GM21576 (cell line): ENCODE measurements around the gene GIPC2.
"Not testable (repeated sequence)": the region's sequence is repeated elsewhere in the genome, so short reads cannot be mapped to it uniquely, and the experiment has no call there.

ENCODE experiments used
- ATAC-seq: cut with Tn5 transposase; IDR thresholded peaks from one replicate; pipeline ENCODE4 v1.9.1; 2021; ENCODE audit warnings: mild to moderate bottlenecking, moderate library complexity; ENCODE audit not compliant: unreplicated experiment

GIPC2 gene

DNA sequence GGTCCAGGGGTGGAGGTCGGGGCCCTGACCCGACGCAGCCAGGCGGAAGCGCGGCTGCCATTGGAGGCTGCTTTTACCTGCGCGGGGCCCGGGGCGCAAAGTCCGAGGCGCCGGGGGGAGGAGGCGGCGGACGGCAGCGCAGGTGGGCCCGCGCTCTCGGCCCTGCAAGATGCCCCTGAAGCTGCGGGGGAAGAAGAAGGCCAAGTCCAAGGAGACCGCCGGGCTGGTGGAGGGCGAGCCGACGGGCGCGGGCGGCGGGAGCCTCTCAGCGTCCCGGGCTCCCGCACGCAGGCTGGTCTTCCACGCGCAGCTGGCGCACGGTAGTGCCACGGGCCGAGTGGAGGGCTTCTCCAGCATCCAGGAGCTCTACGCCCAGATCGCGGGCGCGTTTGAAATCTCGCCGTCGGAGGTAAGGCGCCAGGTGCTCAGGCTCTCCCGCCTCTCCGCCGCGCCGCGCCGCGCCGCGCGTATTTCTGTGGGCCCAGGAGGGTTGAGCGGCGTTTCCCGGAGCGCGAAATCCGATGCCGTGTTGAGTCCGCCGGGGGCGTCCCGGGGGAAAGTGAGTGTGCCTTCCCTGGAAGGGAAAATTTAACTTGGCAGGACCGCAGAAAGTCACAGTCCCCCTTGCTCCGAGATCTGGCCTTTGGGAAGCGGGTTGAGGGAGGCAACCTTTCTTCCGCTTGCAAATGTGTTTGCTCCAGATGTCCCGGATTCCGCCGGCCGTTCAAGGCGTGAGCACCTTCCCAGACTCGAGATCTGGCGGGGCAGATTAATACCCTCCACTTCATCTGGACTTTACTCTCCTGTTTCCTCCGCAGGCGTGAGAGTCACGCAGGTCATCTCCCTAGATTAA lies at the start of gene GIPC2:
Gene GIPC2 (plus strand): TSS at position 41 of the 853 bp plus-strand sequence. CDS start 129 bp downstream, at position 170.
- no peak for ATAC-seq

GRCh38 chr1:77996734-77997133 lies 49.0 kb upstream of the GIPC2 start:
- no peak for ATAC-seq

DNA sequence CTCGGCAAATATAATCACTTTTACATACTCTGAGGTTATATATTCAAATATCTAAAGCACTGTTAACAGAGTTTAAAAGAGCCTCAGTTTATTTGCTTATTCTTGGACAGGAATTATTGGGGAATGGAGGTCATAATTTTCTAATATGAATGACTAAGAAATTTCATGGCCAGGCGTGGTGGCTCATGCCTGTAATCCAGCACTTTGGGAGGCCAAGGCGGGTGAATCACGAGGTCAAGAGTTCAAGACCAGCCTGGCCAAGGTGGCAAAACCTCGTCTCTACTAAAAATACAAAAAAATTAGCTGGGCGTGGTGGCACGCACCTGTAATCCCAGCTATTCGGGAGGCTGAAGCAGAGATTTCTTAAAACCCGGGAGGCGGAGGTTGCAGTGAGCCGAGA lies 45.2 kb upstream of the GIPC2 start:
- ATAC-seq: not testable (repeated sequence)

- ATAC-seq: no peak
These were observed 42.6 kb upstream of the GIPC2 start for GRCh38 chr1:78003070-78003746.

DNA sequence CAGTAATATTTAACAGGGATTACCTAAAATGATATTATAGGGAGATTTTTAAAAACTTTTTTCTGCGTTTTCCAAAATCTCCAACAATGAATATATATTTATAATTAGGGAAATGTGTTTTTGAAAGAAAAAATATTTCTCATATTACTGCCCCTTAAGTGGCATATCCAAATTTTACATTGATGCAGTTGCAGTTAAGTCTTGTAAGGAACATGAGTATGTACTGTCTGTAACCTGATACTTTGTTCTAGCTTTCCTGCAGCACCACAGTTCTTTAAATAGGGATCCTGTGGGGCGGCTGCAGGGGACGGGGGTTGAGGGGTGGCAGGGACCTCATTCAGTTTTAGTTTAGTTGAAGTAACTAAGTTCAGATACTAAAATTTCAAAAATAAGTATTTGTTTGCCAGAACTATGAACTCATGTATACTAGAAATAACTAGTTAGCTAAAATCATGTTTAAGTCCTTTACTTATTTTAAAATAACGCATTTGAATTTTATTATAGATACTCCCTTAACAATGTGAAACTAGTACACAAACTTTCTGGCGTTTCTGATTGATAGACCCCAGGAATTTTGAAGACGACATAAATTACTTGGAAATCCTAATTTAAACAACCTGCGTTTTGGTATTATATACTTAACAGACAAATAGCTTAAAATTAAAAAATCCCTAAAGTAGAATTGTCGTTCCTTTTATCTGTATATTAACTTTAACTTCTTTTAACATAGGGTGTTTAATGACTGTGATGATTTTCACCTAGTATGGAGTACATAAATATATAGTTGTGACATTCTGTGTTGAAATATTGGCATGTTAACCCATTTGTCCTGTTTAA lies 41.7 kb upstream of the GIPC2 start:
- ATAC-seq: peak; percentile 45

DNA sequence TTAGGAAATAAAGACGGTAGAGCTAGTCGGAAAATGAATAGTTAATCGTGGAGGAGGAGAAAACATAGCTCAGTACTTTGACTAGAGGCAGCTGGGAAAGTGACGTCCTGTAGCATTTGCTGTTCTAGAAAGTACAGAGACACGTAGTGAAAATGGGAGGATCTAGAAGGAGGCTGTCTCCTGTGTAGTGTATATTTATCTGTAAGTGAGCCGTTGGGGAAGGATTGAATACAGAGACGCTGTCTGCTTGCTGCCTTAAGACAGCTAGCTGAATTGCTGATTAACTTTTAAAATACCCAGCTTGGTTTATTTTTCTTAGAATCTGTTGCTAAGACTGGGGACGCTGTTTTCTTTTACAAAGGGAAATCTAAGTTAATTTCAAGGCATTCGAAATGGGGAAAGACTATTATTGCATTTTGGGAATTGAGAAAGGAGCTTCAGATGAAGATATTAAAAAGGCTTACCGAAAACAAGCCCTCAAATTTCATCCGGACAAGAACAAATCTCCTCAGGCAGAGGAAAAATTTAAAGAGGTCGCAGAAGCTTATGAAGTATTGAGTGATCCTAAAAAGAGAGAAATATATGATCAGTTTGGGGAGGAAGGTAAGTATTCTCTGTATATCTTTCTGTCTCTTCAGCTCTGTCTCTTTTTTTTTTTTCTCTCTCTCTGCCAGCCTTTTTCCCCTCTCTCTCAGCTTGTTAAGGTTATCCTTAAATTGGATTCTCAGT lies 40.9 kb upstream of the GIPC2 start, which contains the start of gene DNAJB4:
Gene DNAJB4 (plus strand): TSS at position 221 of the 729 bp plus-strand sequence. CDS start 172 bp downstream, at position 393.
- ATAC-seq: peak; percentile 98

DNA sequence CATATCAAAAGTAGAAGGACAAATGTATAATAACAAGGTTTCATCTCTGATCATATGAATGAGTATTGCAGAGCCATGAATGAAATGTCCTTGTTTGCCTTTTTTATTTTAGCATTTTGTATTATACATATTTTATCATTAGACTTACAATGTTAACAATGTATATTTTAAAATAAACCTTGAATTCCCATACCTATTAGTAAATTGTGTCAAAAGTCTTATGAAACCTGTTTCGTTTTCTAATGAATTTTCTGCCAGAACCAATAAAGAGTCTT lies 40.4 kb upstream of the GIPC2 start:
- no peak for ATAC-seq

DNA sequence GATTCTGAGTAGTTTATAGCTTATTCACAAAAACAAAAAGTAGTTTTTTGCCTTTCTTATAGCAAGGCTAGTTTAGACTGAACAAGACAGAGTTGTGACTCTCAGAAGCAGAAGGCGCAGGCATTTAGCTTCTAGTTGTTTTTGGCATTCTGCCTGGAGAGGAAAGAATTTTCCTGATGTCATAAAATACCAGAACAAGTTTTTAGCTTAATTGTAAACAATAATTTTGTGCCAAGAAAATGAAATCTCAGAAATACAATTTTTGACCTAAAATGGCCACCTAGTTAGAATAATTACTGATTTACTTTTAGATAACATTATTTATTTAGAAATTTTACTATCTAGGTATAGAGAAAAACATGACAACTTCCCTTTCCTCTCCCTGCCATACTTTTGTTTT lies 40.0 kb upstream of the GIPC2 start:
- ATAC-seq: no peak

- no peak for ATAC-seq
These were observed 39.2 kb upstream of the GIPC2 start for GRCh38 chr1:78006521-78006920.

DNA sequence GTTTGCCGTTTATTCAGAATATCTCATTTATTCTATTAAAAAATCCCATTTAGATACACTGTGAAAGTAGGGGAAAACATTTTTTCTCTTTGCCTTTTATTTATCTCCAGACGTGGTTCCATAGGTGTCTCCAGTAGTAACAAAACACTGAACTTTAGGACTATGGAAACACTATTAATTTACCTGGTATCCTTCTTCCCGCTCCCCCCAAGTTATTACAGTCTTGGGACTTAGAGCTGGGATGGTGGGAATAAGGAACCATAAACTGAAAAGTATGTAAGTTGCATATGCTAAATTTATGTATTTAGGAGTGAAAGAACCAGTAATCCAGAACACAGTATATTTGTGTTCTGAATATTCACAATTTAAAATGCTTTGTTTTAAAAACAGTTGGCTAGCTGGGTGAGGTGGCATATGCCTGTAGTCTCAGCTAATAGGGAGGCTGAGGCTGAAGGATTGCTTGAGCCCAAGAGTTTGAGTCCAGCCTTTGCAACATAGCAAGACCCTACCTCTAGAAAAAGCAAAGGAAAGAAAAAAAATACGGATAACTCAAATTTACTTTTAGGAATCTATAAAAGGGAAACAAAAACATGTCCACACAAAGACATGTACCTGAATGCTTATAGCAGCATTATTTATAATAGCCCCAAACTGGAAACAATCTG lies 38.0 kb upstream of the GIPC2 start:
- ATAC-seq: no peak

DNA sequence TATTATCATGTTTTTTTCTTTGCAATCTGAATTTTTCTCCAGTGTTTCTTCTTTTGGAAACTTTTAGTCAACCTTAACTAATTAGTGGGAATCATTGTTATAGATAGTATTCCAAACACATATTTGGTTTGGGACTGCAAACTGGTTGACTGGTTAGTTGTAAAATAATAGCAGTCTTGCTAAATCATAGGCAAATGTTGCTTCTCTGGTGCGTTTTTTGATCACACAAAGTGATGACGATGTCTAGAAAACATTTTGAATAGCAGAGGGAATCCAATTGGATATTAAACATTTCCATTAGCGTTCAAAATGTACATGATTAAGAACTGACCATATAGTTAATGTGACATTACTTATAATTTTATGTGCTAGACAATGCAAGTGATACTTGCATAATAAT lies 36.5 kb upstream of the GIPC2 start:
- ATAC-seq: no peak

GRCh38 chr1:78009836-78010235 lies 35.9 kb upstream of the GIPC2 start:
- no peak for ATAC-seq

DNA sequence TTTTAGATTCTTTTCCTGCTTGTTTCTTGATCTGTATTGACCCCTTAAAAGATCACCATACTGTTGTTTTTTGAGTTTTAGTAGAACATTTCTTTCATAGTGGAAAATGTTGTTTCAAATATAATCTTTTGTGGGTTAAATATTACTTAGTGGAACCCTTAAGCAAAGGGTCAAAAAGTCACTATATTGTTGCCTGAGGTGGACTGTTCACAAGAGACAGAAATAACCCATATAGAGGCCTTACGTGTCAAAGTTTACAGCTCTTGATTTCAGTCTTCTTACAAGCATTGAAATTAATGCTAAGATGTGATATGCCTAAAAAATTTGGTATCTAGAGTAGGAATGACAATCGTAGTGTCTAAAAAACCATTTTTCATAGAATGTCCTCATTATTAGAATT lies 34.7 kb upstream of the GIPC2 start:
- no peak for ATAC-seq

DNA sequence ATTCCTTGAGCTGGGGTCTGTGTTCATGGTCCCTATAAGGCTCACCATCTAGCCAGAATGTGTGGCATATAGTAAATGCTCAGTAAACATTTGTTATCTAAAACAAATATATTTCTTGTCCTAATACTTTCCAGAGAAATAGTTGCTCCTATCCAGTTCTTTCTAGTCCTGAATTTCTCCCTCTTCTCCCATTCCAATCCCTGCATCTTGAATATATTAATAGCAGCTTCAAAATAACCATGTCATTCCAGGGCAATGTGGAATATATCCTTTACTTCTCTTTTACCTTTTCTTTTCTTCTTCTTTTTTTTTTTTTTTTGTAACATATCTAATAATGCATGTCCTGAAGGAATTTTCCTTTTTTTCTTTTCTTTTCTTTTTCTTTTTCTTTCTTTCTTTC lies 30.6 kb upstream of the GIPC2 start:
- ATAC-seq: no peak

GRCh38 chr1:78019024-78019423 lies 26.7 kb upstream of the GIPC2 start:
- no peak for ATAC-seq

- not testable (repeated sequence) for ATAC-seq
These were observed 24.6 kb upstream of the GIPC2 start for GRCh38 chr1:78021134-78021533.

DNA sequence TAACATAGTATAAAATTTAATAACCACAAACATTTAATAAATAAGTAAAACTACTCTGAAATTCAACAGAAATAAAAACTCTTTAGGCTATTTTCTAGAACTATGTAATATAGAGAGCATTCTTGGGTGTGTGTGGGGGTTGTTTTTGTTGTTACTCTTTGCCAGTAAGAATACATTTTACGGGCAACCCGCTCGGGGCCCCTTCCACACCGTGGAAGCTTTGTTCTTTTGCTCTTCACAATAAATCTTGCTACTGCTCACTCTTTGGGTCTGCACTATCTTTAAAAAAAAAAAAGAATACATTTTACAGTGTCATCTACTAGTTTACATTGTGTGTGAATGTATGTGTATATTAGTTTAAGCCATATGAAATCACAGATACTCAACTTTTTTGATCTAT lies 16.0 kb upstream of the GIPC2 start:
- ATAC-seq: no peak

- ATAC-seq: no peak
These were observed 12.6 kb upstream of the GIPC2 start for GRCh38 chr1:78032996-78033796.

- ATAC-seq: no peak
These were observed 12.0 kb upstream of the GIPC2 start for GRCh38 chr1:78033797-78034172.

GRCh38 chr1:78035121-78035520 lies 10.6 kb upstream of the GIPC2 start:
- ATAC-seq: no peak
